Body of pancreas (tissue), 4 donors: ENCODE measurements around the gene ZNF497. TPM values are rescaled to one million over a fixed set of nuclear protein-coding genes. Genes with fewer than 3 reads are reported as not detected.

Experiments used
- ATAC-seq: fragments of 150-250 bp; one replicate; pipeline ENCODE4 v1.9.1; 2016
- DNase-seq, 4 donors: peaks; one replicate each; pipeline ENCODE4 v3.0.0-alpha.2; 2019
- H3K27ac ChIP-seq, 4 donors: fragments of 200-600 bp; sonication (generic); 1 replicate in 3 of 4; 2 replicates in 1 of 4; pipeline versions ENCODE4 v1.5.1 to v1.6.1; 2016 to 2019; ENCODE audit warnings: mild to moderate bottlenecking in 1 of 4, mixed read lengths in 1 of 4, moderate library complexity in 1 of 4
- H3K27me3 ChIP-seq, 2 donors: fragments of 200-600 bp; sonication (generic); one replicate each; pipeline ENCODE4 v1.6.0; 2016; ENCODE audit warnings: mild to moderate bottlenecking in 1 of 2
- H3K36me3 ChIP-seq, 2 donors: fragments of 200-600 bp; sonication (generic); replicated peaks in 1 of 2; 2 replicates each; pipeline ENCODE4 v1.5.1; 2016; ENCODE audit warnings: low read depth in 2 of 2; ENCODE audit not compliant: insufficient read depth in 1 of 2
- H3K4me1 ChIP-seq: fragments of 200-600 bp; sonication (generic); one replicate; pipeline ENCODE4 v1.6.0; 2016
- H3K4me3 ChIP-seq, 2 donors: fragments of 200-600 bp; sonication (generic); 1 replicate in 1 of 2; 2 replicates in 1 of 2; pipeline ENCODE4 v1.5.1; 2016 to 2019
- H3K9me3 ChIP-seq, 3 donors: fragments of 200-600 bp; sonication (generic); 1 replicate in 2 of 3; 2 replicates in 1 of 3; pipeline ENCODE4 v1.5.1; 2016
- CTCF ChIP-seq, 7 experiments: fragments of 450-650 bp in 4 of 7; fragments of 200-600 bp in 3 of 7; sonication (generic) in 3 of 7; IDR thresholded peaks; one replicate each; pipeline ENCODE4 v1.5.1; 2016 to 2019; ENCODE audit warnings: antibody characterized with exemption in 7 of 7
- POLR2A ChIP-seq, 3 donors: fragments of 450-650 bp; IDR thresholded peaks; one replicate each; pipeline ENCODE4 v1.6.1; 2016; ENCODE audit warnings: antibody characterized with exemption in 3 of 3, mild to moderate bottlenecking in 2 of 3
- WGBS, 2 donors: methylation state at CpG; one replicate each; pipeline ENCODE4 v1.1.5; 2017; 5-methylcytosine and 5-hydroxymethylcytosine counted together
- intact Hi-C: fragments of 100-400 bp; cut with DNase I; formaldehyde crosslinking; loops from one replicate; pipeline ENCODE4 v1.15.1; 2023
- total RNA-seq, 2 donors: library from RNA; depleted of rRNA; stranded (reverse); fragments of >200 nt; gene quantifications; one replicate each; pipeline ENCODE4 v1.1.0, GENCODE V29; 2016

Gene ZNF497
- total RNA-seq, 2 donors from 2014 or later, result 4.6 to 4.7 TPM

- intact Hi-C loops, result no loop called here
- peak; percentile 37 to 56 (median 42) for DNase-seq
- Histone ChIP-seq H3K27ac (peak overlapping the region in 2 of 4 donors; percentile 53 to 56), H3K4me1 (peaks cover 18% of the 10 kb centered on the region), H3K9me3 (no peaks in the 10 kb centered on the region), H3K4me3 (peak overlapping the region; percentile 11 to 22), H3K36me3 (no peaks in the 10 kb centered on the region), H3K27me3 (peaks cover 0 to 5% of the 10 kb centered on the region in 2 donors)
- TF ChIP-seq POLR2A (IDR thresholded peaks at IDR 0.05) (peak in 2 of 3 donors; percentile 37 to 42), CTCF (IDR thresholded peaks at IDR 0.05) (no peak)
- WGBS, 2 donors, result 3 to 13% methylated on average over 20 to 76 of the region's 82 CpGs
- peak; percentile 79 for ATAC-seq
Measured at GRCh38 chr19:58346961-58347929, 15.3 kb downstream of the ZNF497 start.

- no peak for ATAC-seq
- Histone ChIP-seq H3K36me3 (no peaks in the 10 kb centered on the region), H3K4me3 (no peak overlapping the region), H3K4me1 (peaks cover 15% of the 10 kb centered on the region), H3K27ac (no peak overlapping the region), H3K27me3 (peaks cover 0 to 5% of the 10 kb centered on the region in 2 donors), H3K9me3 (no peaks in the 10 kb centered on the region)
- TF ChIP-seq POLR2A (IDR thresholded peaks at IDR 0.05) (no peak), CTCF (IDR thresholded peaks at IDR 0.05) (no peak)
- WGBS, 2 donors, result 53 to 55% methylated on average over 5 of the region's 5 CpGs
- intact Hi-C loops, result no loop called here
- no peak for DNase-seq
Measured at GRCh38 chr19:58345558-58345957, 17.0 kb downstream of the ZNF497 start.

GRCh38 chr19:58338825-58339558, 23.6 kb downstream of the ZNF497 start:
- DNase-seq (no peak), ATAC-seq (no peak)
- Histone ChIP-seq H3K36me3 (peaks cover 0 to 2% of the 10 kb centered on the region in 2 donors), H3K4me3 (no peak overlapping the region), H3K4me1 (no peaks in the 10 kb centered on the region), H3K27ac (no peak overlapping the region), H3K27me3 (no peaks in the 10 kb centered on the region), H3K9me3 (no peaks in the 10 kb centered on the region)
- TF ChIP-seq CTCF (IDR thresholded peaks at IDR 0.05) (no peak), POLR2A (IDR thresholded peaks at IDR 0.05) (no peak)
- intact Hi-C loops, result no loop called here
- WGBS, 2 donors, result 77 to 79% methylated on average over 4 to 29 of the region's 30 CpGs

GRCh38 chr19:58338336-58338735, 24.2 kb downstream of the ZNF497 start:
- Histone ChIP-seq H3K36me3 (peaks cover 0 to 2% of the 10 kb centered on the region in 2 donors), H3K4me1 (no peaks in the 10 kb centered on the region), H3K9me3 (no peaks in the 10 kb centered on the region), H3K4me3 (no peak overlapping the region), H3K27ac (no peak overlapping the region), H3K27me3 (no peaks in the 10 kb centered on the region)
- no peak for TF ChIP-seq POLR2A (IDR thresholded peaks at IDR 0.05)
- DNase-seq (no peak), ATAC-seq (no peak)
- 92 to 96% methylated on average over 10 to 11 of the region's 11 CpGs for WGBS, 2 donors
- intact Hi-C loops, result no loop called here

GRCh38 chr19:58336820-58337219, 25.7 kb downstream of the ZNF497 start:
- WGBS, 2 donors, result 90 to 98% methylated on average over 4 of the region's 4 CpGs
- H3K4me1 ChIP-seq, result no peaks in the 10 kb centered on the region
- DNase-seq, result no peak
- H3K4me3 ChIP-seq, result no peak overlapping the region
- ATAC-seq, result no peak
- H3K27ac ChIP-seq, result no peak overlapping the region
- peaks cover 0 to 2% of the 10 kb centered on the region in 2 donors for H3K36me3 ChIP-seq
- H3K27me3 ChIP-seq, result no peaks in the 10 kb centered on the region
- TF ChIP-seq POLR2A (IDR thresholded peaks at IDR 0.05) (no peak), CTCF (IDR thresholded peaks at IDR 0.05) (no peak)
- H3K9me3 ChIP-seq, result no peaks in the 10 kb centered on the region
- intact Hi-C loops, result no loop called here
